RCC 7860 (cell line): ENCODE data around the gene CSF2RB.

Experiments
- DNase-seq: peaks from one replicate; pipeline ENCODE4 v3.0.0-alpha.2; 2015; ENCODE audit warnings: low spot score
- FAIRE-seq: peaks from 2 replicates; lab custom pipeline; 2012; peaks lifted over from hg19 to GRCh38; lab: Jason Lieb, UNC

Gene CSF2RB

GRCh38 chr22:36918586-36919284 lies 5.3 kb downstream of the CSF2RB start:
- DNase-seq (no peak), FAIRE-seq (no peak)

DNA sequence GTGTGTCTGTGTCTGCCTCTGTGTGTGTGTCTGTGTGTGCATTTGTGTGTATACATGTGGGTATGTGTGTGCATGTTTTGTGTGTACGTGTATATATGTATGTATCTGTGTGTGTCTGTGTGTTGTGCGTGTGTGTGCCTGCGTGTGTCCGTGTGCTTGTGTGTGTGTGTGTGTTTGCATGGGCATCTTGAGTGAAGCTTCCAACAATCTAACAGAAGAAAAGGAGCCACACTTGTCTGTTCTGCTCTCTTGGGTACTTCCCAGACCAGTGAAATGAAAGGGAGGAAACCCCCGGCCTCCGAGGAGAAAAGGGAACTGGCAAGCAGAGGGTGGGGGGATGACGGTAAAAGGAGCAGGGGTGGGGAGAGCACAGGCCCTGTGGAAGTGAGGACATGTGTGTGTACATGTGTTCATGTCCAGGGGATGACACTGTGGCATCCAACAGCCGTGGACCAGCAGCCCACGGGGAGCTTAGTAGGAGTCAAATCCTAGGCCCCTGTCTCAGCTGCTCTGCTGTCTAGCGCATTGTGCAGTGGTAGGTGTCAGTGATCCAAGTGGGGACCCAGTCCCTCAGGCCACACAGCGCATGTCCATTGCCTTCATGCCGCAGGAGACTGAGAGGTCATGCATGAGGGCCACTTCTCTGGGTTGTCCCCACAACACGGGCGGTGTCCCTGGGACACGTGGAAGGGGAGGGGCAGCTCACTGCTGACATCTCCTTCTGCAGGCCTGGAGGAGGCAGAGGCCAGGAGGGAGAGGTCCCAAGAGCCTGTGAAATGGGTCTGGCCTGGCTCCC lies 8.1 kb downstream of the CSF2RB start:
- FAIRE-seq, result no peak

GRCh38 chr22:36922105-36922608 lies 8.7 kb downstream of the CSF2RB start:
- DNase-seq (peak; percentile 69), FAIRE-seq (no peak)

More for the DNA sequence above, 8.1 kb downstream of the CSF2RB start:
- DNase-seq, result no peak

GRCh38 chr22:36922711-36923110 lies 9.3 kb downstream of the CSF2RB start:
- no peak for DNase-seq
- FAIRE-seq, result no peak

DNA sequence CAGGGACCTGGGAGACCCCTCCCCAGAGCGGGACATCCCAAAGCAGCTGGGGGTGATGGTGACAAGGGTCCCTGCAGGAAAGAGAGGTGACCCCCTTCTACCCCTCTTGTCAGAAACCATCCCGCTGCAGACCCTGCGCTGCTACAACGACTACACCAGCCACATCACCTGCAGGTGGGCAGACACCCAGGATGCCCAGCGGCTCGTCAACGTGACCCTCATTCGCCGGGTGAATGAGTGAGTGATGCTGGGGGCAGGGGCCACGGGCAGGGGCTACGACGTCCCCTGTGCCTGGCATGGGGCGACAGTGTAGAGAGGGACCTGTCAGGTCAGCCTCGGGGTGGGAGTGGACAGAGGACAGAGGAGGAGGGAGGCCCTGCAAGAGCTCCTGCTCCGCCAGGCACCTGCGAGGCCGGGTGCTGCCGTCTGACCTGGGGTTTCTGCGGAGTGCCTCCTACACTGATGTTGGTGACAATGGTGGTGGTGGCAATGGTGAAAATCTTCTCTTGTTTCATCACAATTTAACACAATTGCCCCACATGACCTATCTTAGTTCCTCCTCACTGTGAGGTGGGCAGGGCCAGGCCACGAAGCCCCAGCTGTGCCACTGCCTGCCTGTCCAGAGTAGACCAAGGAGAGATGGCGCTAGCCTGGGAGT lies 9.8 kb downstream of the CSF2RB start:
- FAIRE-seq (no peak), DNase-seq (no peak)

- FAIRE-seq (no peak), DNase-seq (no peak)
Measured at GRCh38 chr22:36924151-36924698, 10.8 kb downstream of the CSF2RB start.

DNA sequence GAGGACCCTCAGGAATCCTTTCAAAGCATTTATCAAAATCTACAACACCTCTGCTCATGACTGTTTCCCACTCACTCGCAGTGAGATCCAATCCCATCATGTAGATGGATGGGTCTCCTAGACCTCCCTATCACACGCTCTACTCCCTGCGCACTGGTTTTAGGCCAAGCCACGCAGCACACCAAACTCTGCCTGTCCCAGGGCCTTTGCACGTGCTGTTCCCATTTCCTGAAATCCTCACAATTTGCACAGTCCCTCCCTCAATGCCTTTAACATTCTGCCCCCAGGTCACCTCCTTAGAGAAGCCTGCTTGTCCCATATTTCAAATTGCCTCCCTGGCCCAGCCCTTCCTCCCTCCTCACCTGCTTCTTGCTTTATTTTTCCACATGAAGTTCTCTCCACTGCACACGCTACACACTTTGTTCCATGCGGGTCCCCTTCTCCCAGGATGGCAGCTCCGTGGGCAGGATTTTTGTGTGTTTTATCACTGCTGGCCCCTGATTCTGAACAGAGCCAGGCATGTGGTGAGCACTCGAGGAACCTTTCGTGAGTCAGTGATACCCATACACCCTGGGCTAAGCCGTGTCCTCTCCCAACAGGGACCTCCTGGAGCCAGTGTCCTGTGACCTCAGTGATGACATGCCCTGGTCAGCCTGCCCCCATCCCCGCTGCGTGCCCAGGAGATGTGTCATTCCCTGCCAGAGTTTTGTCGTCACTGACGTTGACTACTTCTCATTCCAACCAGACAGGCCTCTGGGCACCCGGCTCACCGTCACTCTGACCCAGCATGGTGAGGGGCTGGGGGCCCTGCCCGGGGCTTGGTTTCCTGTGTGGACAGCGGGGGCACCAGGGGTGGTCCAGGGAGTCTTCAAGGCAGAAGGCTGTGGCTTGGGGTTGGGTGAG lies 12.2 kb downstream of the CSF2RB start:
- peak; percentile 50 for FAIRE-seq
- DNase-seq, result peak; percentile 95

GRCh38 chr22:36926309-36926708 lies 12.9 kb downstream of the CSF2RB start:
- no peak for DNase-seq
- FAIRE-seq, result no peak

DNA sequence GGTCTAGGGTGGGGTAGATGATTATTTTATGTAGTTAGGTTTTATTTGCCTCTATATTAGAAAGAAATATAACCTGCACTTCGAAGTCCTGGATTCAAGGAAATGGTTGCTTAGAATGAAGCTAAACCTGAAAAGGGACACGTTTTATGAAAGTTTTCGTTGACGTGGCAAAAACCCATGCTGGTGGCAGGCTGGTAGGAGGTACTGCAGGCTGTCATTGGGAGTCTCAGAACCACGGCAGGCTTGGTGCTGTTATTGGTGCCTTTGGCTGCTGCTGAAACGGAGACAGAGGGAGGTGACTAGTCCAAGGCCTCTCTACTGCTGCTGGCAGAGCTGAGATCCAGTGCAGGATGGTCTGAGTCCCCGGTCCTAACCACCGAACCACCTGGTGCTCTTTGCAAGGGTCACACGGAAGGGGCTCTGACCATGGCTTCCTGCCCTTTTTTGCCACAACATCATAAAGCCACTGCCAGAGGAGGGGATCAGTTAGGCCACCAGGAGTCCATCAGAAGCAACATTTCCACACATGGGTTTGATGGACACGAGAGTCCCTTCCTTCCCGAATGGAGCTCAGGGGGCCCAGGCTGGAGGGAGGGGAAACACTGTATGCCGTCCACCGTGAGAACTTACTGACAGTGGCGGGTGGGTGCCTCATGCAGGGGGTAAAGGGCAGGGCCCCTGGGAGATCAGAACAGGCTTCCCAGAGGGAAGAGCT lies 13.4 kb downstream of the CSF2RB start:
- FAIRE-seq (no peak), DNase-seq (no peak)

DNA sequence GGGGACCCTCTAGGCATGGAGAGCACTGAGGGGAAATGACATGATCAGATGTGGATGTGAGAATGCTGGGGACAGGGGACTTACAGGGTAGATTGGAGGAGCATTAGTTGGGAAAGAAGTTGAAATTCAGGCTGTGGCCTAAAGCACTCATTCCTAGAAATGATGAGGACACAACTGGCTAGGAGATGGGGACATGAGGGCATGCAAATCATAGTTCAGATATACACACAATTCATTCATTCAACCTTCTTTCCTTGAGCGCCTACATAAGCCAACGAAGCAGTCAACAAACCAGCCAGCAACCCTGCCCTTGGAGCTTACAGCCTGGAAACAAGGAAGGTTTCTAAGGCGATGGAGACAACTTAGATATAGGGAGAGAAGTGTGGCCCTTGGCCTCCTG lies 14.2 kb downstream of the CSF2RB start:
- no peak for FAIRE-seq
- no peak for DNase-seq

GRCh38 chr22:36928196-36928595 lies 14.8 kb downstream of the CSF2RB start:
- FAIRE-seq, result no peak
- DNase-seq, result no peak

DNA sequence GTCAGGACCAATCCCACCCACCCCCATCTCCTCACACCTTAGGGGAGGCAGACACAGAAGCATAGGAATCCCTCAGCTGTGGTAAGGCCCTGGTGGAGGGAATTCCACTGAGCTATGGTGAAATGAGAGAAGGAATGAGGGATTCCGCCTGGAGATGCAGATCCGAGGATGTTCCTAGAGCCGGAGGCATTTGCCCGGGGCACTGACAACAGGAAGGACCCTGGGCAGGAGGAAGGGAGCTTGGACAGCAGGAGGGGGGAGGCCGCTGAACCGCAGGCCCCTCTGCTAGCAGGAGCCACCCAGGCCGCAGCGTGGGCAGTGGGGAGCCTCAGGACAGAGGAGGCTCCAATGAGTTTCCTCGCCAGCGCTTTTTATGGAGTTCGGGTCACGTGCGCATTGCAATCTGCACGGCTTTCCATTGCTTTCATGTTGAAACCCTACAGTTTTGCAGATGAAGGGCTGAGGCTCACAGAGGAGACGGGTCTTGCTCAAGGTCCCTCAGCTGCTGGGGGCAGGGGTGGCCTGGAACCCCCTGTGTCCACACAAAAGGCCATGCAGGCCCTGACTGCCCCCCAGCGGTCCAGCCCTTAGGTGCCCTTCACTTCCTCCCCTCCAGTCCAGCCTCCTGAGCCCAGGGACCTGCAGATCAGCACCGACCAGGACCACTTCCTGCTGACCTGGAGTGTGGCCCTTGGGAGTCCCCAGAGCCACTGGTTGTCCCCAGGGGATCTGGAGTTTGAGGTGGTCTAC lies 15.5 kb downstream of the CSF2RB start:
- FAIRE-seq, result no peak

GRCh38 chr22:36929621-36930020 lies 16.2 kb downstream of the CSF2RB start:
- no peak for DNase-seq
- FAIRE-seq, result no peak

More for the DNA sequence above, 15.5 kb downstream of the CSF2RB start:
- no peak for DNase-seq

DNA sequence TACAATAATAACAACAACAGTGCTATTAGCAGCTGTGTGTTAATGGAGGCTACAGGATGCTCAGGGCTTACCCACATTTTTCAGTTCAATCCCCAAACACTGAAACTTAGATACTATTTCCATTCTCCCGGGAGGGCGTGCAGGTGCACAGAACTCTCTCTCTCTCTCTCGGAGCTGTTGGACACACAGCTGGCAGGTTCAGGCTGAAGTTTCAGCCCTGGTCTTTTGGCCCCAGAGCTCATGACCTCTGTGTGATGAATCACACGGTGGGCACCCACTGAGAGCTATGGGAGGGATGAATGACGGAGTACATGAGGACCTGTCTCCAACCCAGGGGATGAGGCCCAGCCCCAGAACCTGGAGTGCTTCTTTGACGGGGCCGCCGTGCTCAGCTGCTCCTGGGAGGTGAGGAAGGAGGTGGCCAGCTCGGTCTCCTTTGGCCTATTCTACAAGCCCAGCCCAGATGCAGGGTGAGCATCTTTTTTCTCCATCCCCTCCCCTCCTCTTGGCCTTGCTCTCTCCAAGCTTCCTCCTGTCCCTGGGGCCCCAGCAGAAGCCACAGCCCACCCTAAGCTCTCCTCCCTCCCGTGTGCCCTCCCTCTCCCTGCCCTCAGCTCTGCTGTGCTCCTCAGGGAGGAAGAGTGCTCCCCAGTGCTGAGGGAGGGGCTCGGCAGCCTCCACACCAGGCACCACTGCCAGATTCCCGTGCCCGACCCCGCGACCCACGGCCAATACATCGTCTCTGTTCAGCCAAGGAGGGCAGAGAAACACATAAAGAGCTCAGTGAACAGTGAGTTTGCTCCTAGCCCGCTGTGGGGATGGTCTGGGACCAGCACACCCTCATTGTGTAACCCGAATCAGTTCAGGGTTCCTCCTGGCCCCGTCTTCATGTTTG lies 16.9 kb downstream of the CSF2RB start:
- DNase-seq (no peak), FAIRE-seq (no peak)

- DNase-seq (no peak), FAIRE-seq (no peak)
Measured at GRCh38 chr22:36931446-36931845, 18.0 kb downstream of the CSF2RB start.

DNA sequence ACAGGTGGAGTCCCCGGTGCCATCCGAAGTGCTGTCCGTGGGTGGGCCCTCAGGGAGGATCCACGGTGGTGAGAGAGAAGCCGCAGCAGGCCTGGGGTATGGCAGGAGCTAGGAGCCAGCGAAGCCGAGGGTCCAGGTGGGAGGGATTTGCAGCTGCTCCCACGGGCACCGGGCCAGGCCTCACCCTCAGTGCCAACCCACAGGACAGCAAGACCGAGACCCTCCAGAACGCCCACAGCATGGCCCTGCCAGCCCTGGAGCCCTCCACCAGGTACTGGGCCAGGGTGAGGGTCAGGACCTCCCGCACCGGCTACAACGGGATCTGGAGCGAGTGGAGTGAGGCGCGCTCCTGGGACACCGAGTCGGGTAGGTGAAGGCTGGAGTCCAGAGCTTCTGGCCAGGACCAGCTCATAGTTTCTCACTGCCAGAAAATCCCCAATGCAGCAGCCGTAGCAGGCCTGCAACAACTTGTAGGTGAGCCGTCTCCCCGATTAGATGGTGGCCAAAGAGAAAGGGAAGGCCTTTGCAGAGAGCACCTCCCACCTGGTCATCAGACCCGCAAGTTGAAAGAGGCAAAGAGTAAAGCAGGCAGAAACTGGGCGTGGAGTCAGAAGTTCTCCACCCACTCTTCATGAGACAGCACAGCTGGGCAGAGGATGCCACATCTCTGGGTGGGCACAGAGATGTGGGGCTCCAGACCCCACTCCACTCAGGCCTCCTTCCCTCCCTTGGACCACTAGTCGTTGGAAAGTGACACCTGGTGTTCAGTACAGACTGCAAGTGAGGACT lies 20.4 kb downstream of the CSF2RB start:
- no peak for FAIRE-seq

More for the DNA sequence above, 20.4 kb downstream of the CSF2RB start:
- DNase-seq, result no peak
